ENCODE data around the gene SRSF3.

Gene SRSF3

GRCh38 chr6:36636283-36636682 lies 42.1 kb downstream of the SRSF3 start:
- no peak overlapping the region for H3K27ac ChIP-seq
- no peaks in the 10 kb centered on the region for H3K36me3 ChIP-seq
- no peak overlapping the region for H3K4me3 ChIP-seq (ENCODE audit: low read depth in 1 of 2, low read length in 1 of 2)
- H3K9me3 ChIP-seq = no peaks in the 10 kb centered on the region
- no peak for TF ChIP-seq CTCF (IDR thresholded peaks at IDR 0.05)
- H3K4me1 ChIP-seq (ENCODE audit: control insufficient read depth in 1 of 2, insufficient read depth in 1 of 2, low read depth in 1 of 2, low read length in 1 of 2) = no peaks in the 10 kb centered on the region
- no peaks in the 10 kb centered on the region for H3K27me3 ChIP-seq

GRCh38 chr6:36636687-36637418 lies 42.7 kb downstream of the SRSF3 start:
- no peaks in the 10 kb centered on the region for H3K36me3 ChIP-seq
- no peak overlapping the region for H3K4me3 ChIP-seq (ENCODE audit: low read depth in 1 of 2, low read length in 1 of 2)
- TF ChIP-seq CTCF (IDR thresholded peaks at IDR 0.05) = no peak
- H3K27ac ChIP-seq = no peak overlapping the region
- H3K27me3 ChIP-seq = no peaks in the 10 kb centered on the region
- H3K9me3 ChIP-seq = no peaks in the 10 kb centered on the region
- H3K4me1 ChIP-seq (ENCODE audit: control insufficient read depth in 1 of 2, insufficient read depth in 1 of 2, low read depth in 1 of 2, low read length in 1 of 2) = no peaks in the 10 kb centered on the region

- Histone ChIP-seq H3K9me3 (no peaks in the 10 kb centered on the region), H3K36me3 (no peaks in the 10 kb centered on the region), H3K27me3 (no peaks in the 10 kb centered on the region), H3K27ac (no peak overlapping the region), H3K4me1 (ENCODE audit: control insufficient read depth in 1 of 2, insufficient read depth in 1 of 2, low read depth in 1 of 2, low read length in 1 of 2) (no peaks in the 10 kb centered on the region), H3K4me3 (ENCODE audit: low read depth in 1 of 2, low read length in 1 of 2) (no peak overlapping the region)
- TF ChIP-seq CTCF (IDR thresholded peaks at IDR 0.05) = no peak
Measured at GRCh38 chr6:36638579-36638978, 44.4 kb downstream of the SRSF3 start.

- H3K4me1 ChIP-seq (ENCODE audit: control insufficient read depth in 1 of 2, insufficient read depth in 1 of 2, low read depth in 1 of 2, low read length in 1 of 2) = no peaks in the 10 kb centered on the region
- no peaks in the 10 kb centered on the region for H3K27me3 ChIP-seq
Measured at GRCh38 chr6:36639171-36639808, 45.1 kb downstream of the SRSF3 start.

GRCh38 chr6:36641543-36641942 lies 47.4 kb downstream of the SRSF3 start:
- no peak overlapping the region for H3K4me3 ChIP-seq (ENCODE audit: low read depth in 1 of 2, low read length in 1 of 2)
- no peak for TF ChIP-seq CTCF (IDR thresholded peaks at IDR 0.05)
- H3K36me3 ChIP-seq = no peaks in the 10 kb centered on the region
- H3K27ac ChIP-seq = no peak overlapping the region
- no peaks in the 10 kb centered on the region for H3K9me3 ChIP-seq
- H3K27me3 ChIP-seq = no peaks in the 10 kb centered on the region
- H3K4me1 ChIP-seq (ENCODE audit: control insufficient read depth in 1 of 2, insufficient read depth in 1 of 2, low read depth in 1 of 2, low read length in 1 of 2) = peaks cover 6 to 9% of the 10 kb centered on the region in 2 experiments

More at GRCh38 chr6:36639171-36639808, 45.1 kb downstream of the SRSF3 start:
- TF ChIP-seq CTCF (IDR thresholded peaks at IDR 0.05) = no peak
- H3K36me3 ChIP-seq = no peaks in the 10 kb centered on the region
- H3K27ac ChIP-seq = no peak overlapping the region
- H3K4me3 ChIP-seq (ENCODE audit: low read depth in 1 of 2, low read length in 1 of 2) = no peak overlapping the region
- no peaks in the 10 kb centered on the region for H3K9me3 ChIP-seq
